Keratinocyte (primary cell): ENCODE measurements around the gene MARVELD2. TPM values are rescaled to one million over a fixed set of nuclear protein-coding genes. Genes with fewer than 3 reads are reported as not detected.

Experiments
- DNase-seq: peaks from one replicate; pipeline ENCODE4 v3.0.0-alpha.2; 2011; ENCODE audit warnings: low read depth, missing footprints, low spot score
- FAIRE-seq: peaks from 2 replicates; lab custom pipeline; 2011; peaks lifted over from hg19 to GRCh38; lab: Jason Lieb, UNC
- H2AFZ ChIP-seq: 2 replicates; pipeline ENCODE4 v1.6.0; 2012; ENCODE audit warnings: low read length, control low read depth, inconsistent platforms; ENCODE audit not compliant: control insufficient read depth
- H3K27ac ChIP-seq: 2 replicates; pipeline ENCODE4 v1.5.1; 2011; ENCODE audit warnings: low read length; ENCODE audit not compliant: control insufficient read depth, insufficient read depth
- H3K27me3 ChIP-seq: 3 replicates; pipeline ENCODE4 v1.6.0; 2011; ENCODE audit warnings: low read length; ENCODE audit not compliant: control insufficient read depth, insufficient read depth; ENCODE audit errors: extremely low read depth
- H3K36me3 ChIP-seq, 2 experiments: 2 replicates in 1 of 2; 3 replicates in 1 of 2; pipeline ENCODE4 v1.5.1; 2011; ENCODE audit warnings: low read length in 2 of 2, mild to moderate bottlenecking in 1 of 2; ENCODE audit not compliant: control insufficient read depth in 2 of 2, insufficient read depth in 2 of 2; ENCODE audit errors: extremely low read depth in 1 of 2
- H3K4me1 ChIP-seq: 3 replicates; pipeline ENCODE4 v1.5.1; 2011; ENCODE audit warnings: low read length; ENCODE audit not compliant: control insufficient read depth, insufficient read depth; ENCODE audit errors: extremely low read depth
- H3K4me2 ChIP-seq: 3 replicates; pipeline ENCODE4 v1.6.0; 2011; ENCODE audit warnings: low read depth, low read length; ENCODE audit not compliant: control insufficient read depth, insufficient read depth; ENCODE audit errors: extremely low read depth
- H3K4me3 ChIP-seq, 3 experiments: fragments of 200-600 bp in 1 of 3; sonication (generic) in 1 of 3; 2 replicates in 2 of 3; 3 replicates in 1 of 3; pipeline ENCODE4 v1.5.1; 2011 to 2016; ENCODE audit warnings: low read length in 3 of 3, mild to moderate bottlenecking in 3 of 3, control low read depth in 2 of 3, inconsistent platforms in 1 of 3, low read depth in 1 of 3, mixed read lengths in 1 of 3, mixed run types in 1 of 3, moderate library complexity in 1 of 3; ENCODE audit not compliant: control insufficient read depth in 2 of 3, insufficient read depth in 2 of 3; ENCODE audit errors: extremely low read depth in 1 of 3
- H3K79me2 ChIP-seq: 2 replicates; pipeline ENCODE4 v1.6.0; 2012; ENCODE audit warnings: low read length; ENCODE audit not compliant: control insufficient read depth, insufficient read depth
- H3K9ac ChIP-seq: 3 replicates; pipeline ENCODE4 v1.6.0; 2011; ENCODE audit warnings: low read length; ENCODE audit not compliant: control insufficient read depth, insufficient read depth; ENCODE audit errors: extremely low read depth
- H3K9me1 ChIP-seq: 3 replicates; pipeline ENCODE4 v1.6.0; 2011; ENCODE audit warnings: low read length; ENCODE audit not compliant: control insufficient read depth, insufficient read depth; ENCODE audit errors: extremely low read depth
- H3K9me3 ChIP-seq: 2 replicates; pipeline ENCODE4 v1.5.1; 2012; ENCODE audit warnings: low read depth, low read length; ENCODE audit not compliant: control insufficient read depth
- H4K20me1 ChIP-seq: 3 replicates; pipeline ENCODE4 v1.6.0; 2011; ENCODE audit warnings: low read length; ENCODE audit not compliant: control insufficient read depth, insufficient read depth; ENCODE audit errors: extremely low read depth
- EZH2 ChIP-seq: IDR thresholded peaks from one replicate; pipeline ENCODE4 v1.6.1; 2012; ENCODE audit warnings: inconsistent platforms, mild to moderate bottlenecking, low read length, moderate library complexity
- dilution Hi-C: fragments of 300-500 bp; cut with MboI; formaldehyde crosslinking; loops from one replicate; pipeline ENCODE4 v1.7.0; 2020; ENCODE audit warnings: low sequenced_read_pairs; ENCODE audit not compliant: extremely low pct_ligation_motif_present
- polyA plus RNA-seq, 5 experiments: library from polyadenylated mRNA; depleted of rRNA in 3 of 5; stranded (reverse) in 3 of 5; stranded (forward) in 1 of 5; unstranded in 1 of 5; fragments of >200 nt; gene quantifications; 1 replicate in 1 of 5; 2 replicates in 3 of 5; 3 replicates in 1 of 5; pipeline versions ENCODE4 v1.2.1 to v1.2.3, GENCODE V29; 2011 to 2012; ENCODE audit warnings: missing spikeins in 2 of 5, low read depth in 1 of 5, low replicate concordance in 1 of 5
- TF ChIP-seq, protein P1 (sequence below), 3 experiments: IDR thresholded peaks in 1 of 3; conservative IDR thresholded peaks in 1 of 3; optimal IDR thresholded peaks in 1 of 3; 2 replicates in 2 of 3; 3 replicates in 1 of 3; pipeline versions ENCODE3 to v1.5.1; 2011; ENCODE audit warnings: low read length in 3 of 3, mild to moderate bottlenecking in 3 of 3, moderate library complexity in 2 of 3, control low read depth in 1 of 3, inconsistent platforms in 1 of 3; ENCODE audit not compliant: insufficient read depth in 2 of 3; ENCODE audit errors: extremely low read depth in 1 of 3

Gene MARVELD2
- polyA plus RNA-seq, 1 donor (not counting 4 experiments of a cell fraction or from before 2014, with no cell fraction given) = 17.6 TPM

GRCh38 chr5:69415584-69415958 lies 655 bp downstream of the MARVELD2 start:
- peak overlapping the region; percentile 91 for H3K27ac ChIP-seq
- H2AFZ ChIP-seq = peak overlapping the region; percentile 86
- H3K9me3 ChIP-seq = no peaks in the 10 kb centered on the region
- peaks cover 3 to 8% of the 10 kb centered on the region in 2 experiments for H3K36me3 ChIP-seq
- FAIRE-seq (no peak), DNase-seq (no peak)
- H3K9ac ChIP-seq = peak overlapping the region; percentile 95
- H3K4me1 ChIP-seq = peaks cover 11% of the 10 kb centered on the region
- no peaks in the 10 kb centered on the region for H3K27me3 ChIP-seq
- peak overlapping the region; percentile 90 for H3K4me2 ChIP-seq
- peaks cover 27% of the 10 kb centered on the region for H3K79me2 ChIP-seq
- H4K20me1 ChIP-seq = no peaks in the 10 kb centered on the region
- dilution Hi-C loops = no loop called here
- H3K9me1 ChIP-seq = no peaks in the 10 kb centered on the region
- peak overlapping the region; percentile 66 to 86 (median 76) for H3K4me3 ChIP-seq
- TF ChIP-seq, protein P1, sequence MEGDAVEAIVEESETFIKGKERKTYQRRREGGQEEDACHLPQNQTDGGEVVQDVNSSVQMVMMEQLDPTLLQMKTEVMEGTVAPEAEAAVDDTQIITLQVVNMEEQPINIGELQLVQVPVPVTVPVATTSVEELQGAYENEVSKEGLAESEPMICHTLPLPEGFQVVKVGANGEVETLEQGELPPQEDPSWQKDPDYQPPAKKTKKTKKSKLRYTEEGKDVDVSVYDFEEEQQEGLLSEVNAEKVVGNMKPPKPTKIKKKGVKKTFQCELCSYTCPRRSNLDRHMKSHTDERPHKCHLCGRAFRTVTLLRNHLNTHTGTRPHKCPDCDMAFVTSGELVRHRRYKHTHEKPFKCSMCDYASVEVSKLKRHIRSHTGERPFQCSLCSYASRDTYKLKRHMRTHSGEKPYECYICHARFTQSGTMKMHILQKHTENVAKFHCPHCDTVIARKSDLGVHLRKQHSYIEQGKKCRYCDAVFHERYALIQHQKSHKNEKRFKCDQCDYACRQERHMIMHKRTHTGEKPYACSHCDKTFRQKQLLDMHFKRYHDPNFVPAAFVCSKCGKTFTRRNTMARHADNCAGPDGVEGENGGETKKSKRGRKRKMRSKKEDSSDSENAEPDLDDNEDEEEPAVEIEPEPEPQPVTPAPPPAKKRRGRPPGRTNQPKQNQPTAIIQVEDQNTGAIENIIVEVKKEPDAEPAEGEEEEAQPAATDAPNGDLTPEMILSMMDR (optimal IDR thresholded peaks at IDR 0.05 in 1 of 3, IDR thresholded peaks at IDR 0.05 in 1 of 3, conservative IDR thresholded peaks at IDR 0.05 in 1 of 3; ENCODE audit: extremely low read depth in 1 of 3, insufficient read depth in 2 of 3, low read length in 3 of 3) = no peak

- DNase-seq (no peak), FAIRE-seq (no peak)
- dilution Hi-C loops = no loop called here
- Histone ChIP-seq H3K27me3 (no peaks in the 10 kb centered on the region), H3K27ac (peak overlapping the region; percentile 91), H3K4me1 (peaks cover 11% of the 10 kb centered on the region), H3K9ac (peak overlapping the region; percentile 95), H2AFZ (peak overlapping the region; percentile 41), H3K4me3 (peak overlapping the region; percentile 66 to 86 (median 76)), H3K4me2 (peak overlapping the region; percentile 90), H4K20me1 (no peaks in the 10 kb centered on the region), H3K9me3 (no peaks in the 10 kb centered on the region), H3K36me3 (peaks cover 2 to 8% of the 10 kb centered on the region in 2 experiments), H3K9me1 (no peaks in the 10 kb centered on the region), H3K79me2 (peaks cover 30% of the 10 kb centered on the region)
- no peak for TF ChIP-seq EZH2
- TF ChIP-seq, protein P1 (optimal IDR thresholded peaks at IDR 0.05 in 1 of 3, IDR thresholded peaks at IDR 0.05 in 1 of 3, conservative IDR thresholded peaks at IDR 0.05 in 1 of 3; ENCODE audit: extremely low read depth in 1 of 3, insufficient read depth in 2 of 3, low read length in 3 of 3) = no peak
Observed at GRCh38 chr5:69416180-69416579, 1.3 kb downstream of the MARVELD2 start.
